Left lobe of liver (tissue), 2 donors: ENCODE measurements around the gene TULP4. TPM values are rescaled to one million over a fixed set of nuclear protein-coding genes. Genes with fewer than 3 reads are reported as not detected.
A peak's percentile ranks its signal among the peaks of the same experiment; 100 is the strongest.
"Not testable (repeated sequence)": the region's sequence is repeated elsewhere in the genome, so short reads cannot be mapped to it uniquely, and the experiment has no call there.

Source experiments
- ATAC-seq: fragments of 200-7000 bp; cut with Tn5 transposase; one replicate; pipeline ENCODE4 v1.9.1; 2020; ENCODE audit warnings: mild to moderate bottlenecking, moderate library complexity
- DNase-seq: peaks from one replicate; pipeline ENCODE4 v3.0.0-alpha.2; 2020; ENCODE audit warnings: low spot score
- total RNA-seq: library from RNA; stranded (reverse); gene quantifications from one replicate; pipeline ENCODE4 v1.2.1, GENCODE V29; 2021
- donor health status: DM: no; HTN: no; CAD: no; lungs with moderate emphysema.
- donor health status: DM: no; HTN: yes; CAD: no.

TULP4 gene
- total RNA-seq, 1 donor from 2014 or later: 27.1 TPM

DNA sequence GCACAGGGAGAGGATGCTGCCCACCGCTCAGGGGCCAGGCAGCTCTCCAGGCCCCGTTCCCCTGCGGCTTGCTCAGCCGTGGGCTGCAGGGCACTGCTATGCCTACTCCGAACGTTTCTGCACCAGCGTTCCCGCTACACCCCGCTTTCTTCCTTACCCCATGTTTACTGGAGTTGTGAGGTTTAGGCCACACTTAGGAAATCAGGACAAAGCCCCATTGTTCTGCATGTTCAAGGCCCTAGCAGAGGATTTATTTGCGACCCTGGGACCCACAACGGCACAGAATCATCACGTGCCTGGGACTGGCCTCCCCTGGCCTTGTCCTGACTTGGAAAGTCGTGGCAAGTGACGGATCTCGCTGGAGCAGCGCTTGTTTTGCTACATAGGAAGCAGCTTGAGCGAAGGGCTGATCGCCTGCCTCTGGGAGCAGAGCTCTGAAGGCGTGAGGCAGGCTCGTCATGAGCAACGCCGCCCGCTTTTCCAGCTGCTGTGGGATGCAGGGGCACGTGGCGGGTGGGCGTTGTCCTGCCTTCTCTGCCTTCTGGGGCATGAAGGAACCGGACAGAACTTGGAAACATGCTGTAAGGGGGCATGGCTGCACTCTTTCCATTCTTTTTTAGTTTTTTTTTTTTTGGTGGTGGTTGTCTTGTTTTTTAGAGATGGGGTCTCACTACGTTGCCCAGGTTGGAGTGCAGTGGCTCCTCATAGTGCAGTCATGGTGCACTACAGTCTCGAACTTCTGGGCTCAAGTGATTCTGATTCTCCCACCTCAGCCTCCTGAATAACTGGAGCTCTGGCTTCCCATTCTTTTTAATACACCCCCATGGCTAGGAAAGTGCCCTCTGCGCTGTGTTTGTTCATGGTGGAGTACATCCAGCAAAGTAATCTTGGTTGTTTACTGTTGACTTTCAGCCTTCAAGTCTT is 233.0 kb downstream of the TULP4 start:
- DNase-seq (no peak), ATAC-seq (no peak)

DNA sequence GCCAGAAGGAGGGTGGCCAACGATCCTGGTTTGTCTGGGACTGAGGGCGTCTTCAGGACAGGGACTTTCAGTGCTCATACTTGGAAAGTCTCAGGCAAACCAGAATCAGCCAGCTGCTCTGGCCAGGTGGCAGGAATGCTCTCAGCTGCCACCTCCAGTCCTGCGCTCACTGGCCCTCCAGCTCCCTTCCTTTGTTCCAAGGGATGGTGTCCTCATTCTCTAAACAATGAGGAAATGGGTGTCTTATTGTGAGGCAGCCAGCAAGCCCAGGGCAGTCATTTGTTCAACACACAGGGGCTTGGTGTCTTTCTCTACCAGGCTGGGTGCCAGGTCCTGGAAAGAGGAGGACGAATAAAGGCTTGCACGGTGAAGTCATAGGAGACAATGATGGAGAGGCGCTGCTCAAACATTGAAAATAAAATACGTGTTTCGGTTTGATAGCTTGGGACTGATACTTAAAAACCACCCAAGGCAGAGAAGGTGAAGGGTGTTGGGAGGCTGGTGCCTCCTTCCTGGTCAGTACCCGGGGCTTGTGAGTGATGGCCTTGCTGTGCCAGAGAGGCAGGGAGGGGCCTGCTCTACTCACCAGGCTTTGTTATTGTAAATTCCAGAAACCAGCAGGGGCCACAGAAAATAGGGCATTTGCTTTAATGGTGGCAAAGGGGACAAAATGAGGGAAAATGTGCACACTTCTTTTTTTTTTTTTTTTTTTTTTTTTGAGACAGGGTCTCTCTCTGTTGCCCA is 236.3 kb downstream of the TULP4 start:
- no peak for ATAC-seq
- no peak for DNase-seq

DNA sequence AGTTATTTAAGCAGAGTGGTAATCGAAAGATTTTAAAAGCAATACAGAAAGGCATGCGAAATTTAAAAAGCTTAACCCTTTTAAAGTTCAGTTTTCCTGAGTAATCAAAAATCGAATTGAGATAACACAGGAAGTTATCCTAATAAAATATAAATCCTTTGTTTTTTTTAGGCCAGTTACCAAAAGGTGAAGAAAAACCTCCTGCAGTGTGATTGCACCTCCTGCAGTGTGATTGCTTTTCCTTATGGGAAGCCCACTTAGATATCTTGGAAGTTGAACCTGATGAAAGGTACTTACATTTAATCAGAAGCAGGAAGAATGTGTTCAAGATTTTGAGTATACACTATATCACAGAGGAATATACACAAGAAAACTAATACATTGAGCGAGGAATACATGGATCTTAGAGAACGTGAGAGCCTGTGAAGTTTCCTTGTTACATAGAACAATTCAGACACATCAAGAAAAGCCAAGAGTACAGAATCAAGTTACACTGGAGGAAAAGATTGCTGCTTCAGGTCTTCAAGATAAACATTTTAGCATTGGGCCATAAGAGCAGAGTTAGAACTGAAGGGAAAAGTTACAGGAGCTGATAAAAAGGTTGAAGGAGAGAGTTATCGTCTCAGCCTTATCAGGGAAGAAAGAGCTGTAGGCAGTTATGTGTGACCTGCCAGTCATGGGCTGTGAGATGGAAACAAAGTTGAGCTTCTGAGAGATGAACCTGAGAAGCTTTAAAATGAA is 240.0 kb downstream of the TULP4 start:
- no peak for ATAC-seq

DNA sequence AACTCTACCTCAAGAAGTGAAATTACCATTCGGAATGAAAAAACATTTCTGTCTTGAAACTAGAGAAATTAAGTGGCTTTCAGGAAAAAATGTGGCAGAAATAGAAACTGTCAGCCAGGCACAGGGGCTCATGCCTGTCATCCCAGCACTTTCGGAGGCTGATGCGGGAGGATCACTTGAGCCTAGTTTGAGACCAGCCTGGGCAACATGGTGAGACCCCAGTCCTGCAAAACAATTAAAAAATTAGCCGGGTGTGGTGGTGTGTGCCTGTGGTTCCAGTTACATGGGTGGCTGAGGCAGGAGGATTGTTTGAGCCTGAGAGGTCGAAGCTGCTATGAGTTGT is 240.5 kb downstream of the TULP4 start:
- DNase-seq (no peak), ATAC-seq (no peak)

More for the DNA sequence above, 240.0 kb downstream of the TULP4 start:
- DNase-seq: no peak

DNA sequence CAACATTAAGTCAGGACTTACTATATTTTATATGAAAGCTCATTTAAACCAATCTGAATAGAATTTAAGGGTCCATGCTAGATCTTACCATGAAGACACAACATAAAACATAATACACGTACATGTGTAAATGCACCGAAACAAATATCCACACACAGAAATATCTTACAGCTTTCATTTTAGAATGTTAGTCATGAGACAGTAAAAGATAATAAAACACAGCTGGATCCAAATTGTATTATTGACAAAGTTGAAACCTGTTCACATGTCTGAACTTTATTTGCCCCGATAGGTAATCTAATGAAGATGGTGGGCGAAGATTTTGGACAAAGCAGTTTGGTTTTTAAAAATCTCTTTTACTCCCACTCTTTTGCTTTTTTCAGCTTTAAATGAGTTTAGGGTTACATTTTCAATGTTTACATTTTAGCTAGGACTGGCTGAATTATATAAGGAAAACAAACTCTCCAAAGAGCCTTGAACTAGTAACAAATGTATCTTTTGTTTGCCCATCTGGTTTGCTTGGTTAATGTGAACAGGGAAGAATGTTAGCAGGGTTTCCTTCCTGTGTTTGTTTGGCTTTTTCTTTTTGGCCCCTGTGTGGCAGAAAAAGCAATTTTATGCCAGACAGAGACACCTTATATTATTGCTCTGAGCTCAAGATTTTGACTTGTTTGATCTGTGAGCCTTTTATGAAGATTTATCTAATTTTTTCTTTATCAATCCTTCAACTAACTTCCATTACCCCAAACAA is 242.5 kb downstream of the TULP4 start:
- no peak for DNase-seq
- ATAC-seq: no peak

DNA sequence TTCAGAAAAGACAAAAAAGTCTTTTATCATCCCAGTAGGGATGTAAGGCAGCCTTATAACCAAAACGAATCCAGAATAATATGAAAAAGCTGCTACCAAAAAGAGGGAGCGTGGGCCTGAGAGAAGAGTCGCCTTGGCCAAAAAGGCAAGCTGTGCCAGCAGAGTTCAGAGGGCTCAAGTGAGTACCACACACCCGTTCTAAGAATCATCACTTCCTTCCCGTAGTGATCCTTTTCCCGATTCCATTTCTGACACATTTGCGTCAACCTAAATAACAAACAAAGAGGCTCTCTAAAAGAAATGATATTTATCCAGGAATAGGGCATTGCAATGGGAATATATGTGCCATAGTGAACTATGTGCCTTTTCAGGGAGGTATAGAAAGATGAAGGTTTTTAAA is 243.8 kb downstream of the TULP4 start:
- no peak for DNase-seq
- no peak for ATAC-seq

DNA sequence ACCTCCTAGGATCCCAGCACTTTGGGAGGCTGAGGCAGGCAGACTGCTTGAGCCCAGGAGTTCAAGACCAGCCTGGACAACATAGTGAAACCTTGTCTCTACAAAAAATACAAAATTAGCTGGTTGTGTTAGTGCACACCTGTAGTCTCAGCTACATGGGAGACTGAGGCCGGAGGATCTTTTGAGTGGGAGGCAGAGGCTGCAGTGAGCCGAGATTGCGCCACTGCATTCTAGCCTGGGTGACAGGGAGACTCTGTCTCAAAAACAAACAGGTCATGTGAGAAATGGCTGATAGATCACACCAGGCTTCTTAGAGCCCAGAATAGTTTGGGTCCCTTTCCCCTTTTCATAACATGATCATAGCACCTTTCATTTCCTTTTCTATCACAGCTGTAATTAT is 244.8 kb downstream of the TULP4 start:
- not testable (repeated sequence) for ATAC-seq

DNA sequence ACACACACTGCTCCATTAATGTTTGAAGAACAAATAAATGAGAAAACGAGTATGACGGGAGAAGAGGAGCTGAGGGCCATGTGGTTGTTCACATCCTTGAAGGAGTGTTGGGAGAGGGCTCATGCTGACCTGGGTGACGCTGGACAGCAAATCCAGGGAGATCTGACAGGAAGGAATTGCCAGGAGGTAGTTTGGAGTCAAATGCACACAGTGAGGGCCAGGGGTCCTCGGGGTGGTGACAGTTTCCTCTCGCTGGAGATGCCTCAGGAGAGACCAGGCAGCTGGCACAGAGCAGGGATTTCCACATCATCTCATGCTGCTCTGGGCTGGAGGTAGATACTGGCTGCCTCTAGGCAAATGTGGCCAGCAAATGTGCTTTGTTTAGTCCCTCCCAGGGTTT is 245.7 kb downstream of the TULP4 start:
- no peak for ATAC-seq
- DNase-seq: no peak

More for the DNA sequence above, 244.8 kb downstream of the TULP4 start:
- DNase-seq: not testable (repeated sequence)

DNA sequence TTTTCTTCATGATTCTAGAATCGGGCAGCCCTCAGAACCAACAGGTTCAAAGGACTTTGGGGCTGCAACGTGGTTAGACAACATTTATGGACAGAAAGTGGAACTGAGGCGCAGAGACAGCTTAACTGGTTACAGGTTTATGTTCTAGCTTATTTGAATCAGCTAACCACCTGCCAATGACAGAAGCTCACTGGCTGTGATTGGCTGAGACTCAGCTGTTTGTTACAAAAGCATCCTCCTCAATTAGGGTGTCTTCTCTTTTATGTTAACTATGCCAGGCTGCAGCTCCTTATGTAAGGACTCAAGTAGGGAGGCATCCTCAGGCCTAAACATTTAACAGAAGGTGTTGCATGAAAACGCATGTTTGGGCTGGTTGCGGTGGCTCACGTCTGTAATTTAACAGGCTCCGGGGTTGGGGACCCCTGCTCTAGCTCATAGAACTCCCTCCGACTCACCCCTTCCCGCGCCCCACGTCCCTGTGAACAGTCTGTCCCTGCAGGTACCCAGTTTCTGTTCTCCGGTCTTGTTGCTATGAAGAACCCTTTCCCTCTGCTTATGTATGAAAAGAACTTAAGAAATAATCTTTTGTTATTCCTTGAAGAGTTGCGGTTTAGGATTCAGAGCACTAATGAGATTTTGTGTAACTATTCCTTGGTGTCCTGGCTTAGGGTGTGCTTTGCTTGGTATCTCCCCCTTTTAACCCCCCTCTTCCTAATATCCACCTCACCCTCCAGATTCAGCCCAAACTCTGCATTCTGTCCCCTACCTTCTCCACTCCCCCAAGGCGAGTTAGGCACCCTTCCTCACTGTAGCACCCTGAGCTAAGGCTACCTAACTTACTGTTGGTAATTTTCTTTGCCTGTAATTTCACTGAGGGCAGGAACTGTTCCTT is 246.4 kb downstream of the TULP4 start:
- DNase-seq (no peak), ATAC-seq (no peak)

DNA sequence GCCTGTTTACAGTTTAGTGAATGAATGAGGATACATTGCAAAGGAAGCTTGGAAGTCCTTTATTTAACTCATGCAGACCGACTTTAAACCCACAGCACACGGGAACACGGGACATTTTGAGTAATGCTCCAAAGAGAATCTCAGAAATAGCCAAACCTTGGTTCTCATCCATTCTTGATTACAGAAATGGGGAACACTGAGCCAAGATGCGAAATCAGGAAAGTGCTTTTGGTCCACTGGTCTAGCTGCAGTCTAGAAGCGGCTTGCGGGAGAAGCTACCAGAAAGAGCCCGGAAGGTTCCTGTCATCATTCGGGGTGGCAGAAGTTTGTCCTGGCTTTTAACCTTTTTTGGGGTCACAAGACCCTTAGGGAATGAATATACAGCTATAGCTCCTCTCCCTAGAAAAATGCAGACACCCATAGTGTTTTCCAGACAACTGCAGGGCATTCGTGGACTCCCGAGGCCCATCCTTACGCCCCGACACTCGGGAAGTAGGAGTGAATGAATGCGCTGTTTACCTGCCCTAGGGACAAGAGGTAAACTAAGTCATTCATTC is 247.2 kb downstream of the TULP4 start:
- DNase-seq: no peak
- ATAC-seq: no peak

DNA sequence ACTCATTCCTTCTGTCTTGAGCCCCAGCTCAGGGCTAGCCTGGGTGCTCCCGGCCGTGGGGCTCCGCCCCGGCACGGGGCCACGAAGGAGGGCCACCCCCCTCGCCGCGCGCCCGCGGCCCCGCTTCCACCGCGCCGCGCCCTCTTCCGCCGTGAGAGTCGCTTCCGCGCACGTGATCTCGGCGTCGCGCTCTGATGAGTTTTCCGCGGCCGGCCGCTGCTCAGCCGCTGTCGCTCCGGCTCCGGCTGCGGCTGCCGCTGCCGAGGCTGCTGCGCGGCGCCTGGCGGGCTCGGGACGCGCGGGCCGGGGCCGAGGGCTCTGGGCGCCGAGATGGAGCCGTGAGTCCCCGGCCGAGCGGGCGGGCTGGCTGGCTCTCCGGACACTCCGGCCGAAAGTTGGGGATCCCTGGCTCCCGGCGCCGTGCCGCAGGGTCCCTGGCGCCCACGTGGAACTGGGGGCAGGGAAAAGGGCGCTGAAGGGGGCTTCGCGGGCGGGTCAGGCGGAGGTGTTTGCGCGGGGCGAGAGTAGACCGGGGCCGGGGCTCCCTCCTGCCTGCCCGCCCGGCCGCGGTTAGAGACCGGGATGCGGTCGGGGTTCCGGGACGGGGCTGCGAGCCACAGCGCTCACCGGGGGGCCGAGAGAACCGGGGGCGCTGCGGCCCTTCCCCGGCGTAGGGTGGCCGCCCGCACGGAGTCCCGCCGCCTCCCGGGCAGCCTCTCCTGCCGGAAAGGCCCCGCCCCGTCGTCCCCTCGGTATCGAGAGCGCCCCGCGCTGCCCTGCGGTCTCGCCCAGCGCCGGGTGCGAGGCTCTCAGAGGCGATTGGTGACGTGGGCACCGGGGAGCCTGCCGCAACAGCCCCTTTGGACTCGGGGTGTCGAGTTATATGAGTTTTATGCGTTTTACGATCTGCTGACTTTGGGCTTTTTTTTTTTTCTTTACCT is 247.9 kb downstream of the TULP4 start, which contains the start of gene TMEM181:
TMEM181 (plus strand) TSS at position 197 of the 941 bp plus-strand sequence; CDS start at position 331, 134 bp downstream.
- peak; percentile 93 for ATAC-seq

DNA sequence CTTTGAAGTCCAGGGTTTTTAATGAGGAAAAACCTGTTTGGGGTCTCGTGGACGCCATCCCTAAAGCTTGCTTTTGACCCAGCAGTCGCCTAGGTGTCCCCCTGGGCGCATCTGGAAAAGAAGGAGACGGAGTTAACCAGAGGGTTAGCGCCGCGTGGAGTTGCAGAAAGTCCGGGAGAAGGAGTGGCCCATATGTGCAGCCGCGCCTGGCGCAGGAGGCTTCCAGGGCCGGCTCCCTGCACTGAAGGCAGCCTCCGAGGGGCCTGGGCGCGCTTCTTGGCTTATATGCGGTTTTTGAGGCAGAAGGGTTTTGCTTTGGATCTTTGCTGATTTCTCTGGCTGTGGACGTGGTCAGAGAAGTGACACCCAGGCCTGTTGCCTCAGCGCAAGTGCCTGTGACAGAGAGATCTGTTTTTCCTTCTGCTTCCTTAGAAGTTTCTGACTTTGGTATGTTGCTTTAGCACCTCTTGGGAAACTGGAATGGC is 248.6 kb downstream of the TULP4 start:
- peak; percentile 47 for ATAC-seq
- DNase-seq: no peak

More for the DNA sequence above, 247.9 kb downstream of the TULP4 start, which contains the start of gene TMEM181:
- DNase-seq: peak; percentile 89

Other genes starting within 250 kb of the TULP4 start
- 3.8 TPM for gene SERAC1, start 144.2 kb upstream of the TULP4 start, total RNA-seq
- gene GTF2H5, start 144.1 kb upstream of the TULP4 start, total RNA-seq: 11.3 TPM
- gene TMEM181, start 247.6 kb downstream of the TULP4 start, total RNA-seq: 12.0 TPM